GM23338 (cell line): ENCODE results near the gene PSPC1. TPM values are rescaled to one million over a fixed set of nuclear protein-coding genes. Genes with fewer than 3 reads are reported as not detected.

Source experiments
- ATAC-seq: fragments of 200-7000 bp; cut with Tn5 transposase; 3 replicates; pipeline ENCODE4 v1.9.1; 2020
- DNase-seq: peaks from one replicate; pipeline ENCODE4 v3.0.0-alpha.2; 2015; ENCODE audit warnings: low spot score
- H2AFZ ChIP-seq: fragments of 200-600 bp; sonication (generic); 2 replicates; pipeline ENCODE4 v1.8.0; 2016; ENCODE audit warnings: antibody characterized with exemption, mild to moderate bottlenecking, moderate library complexity
- H3F3A ChIP-seq: fragments of 200-600 bp; sonication (generic); replicated peaks from 2 replicates; pipeline ENCODE4 v1.8.0; 2017; ENCODE audit warnings: antibody characterized with exemption, mixed run types, low read depth
- H3K27ac ChIP-seq: fragments of 200-600 bp; sonication (generic); 2 replicates; pipeline ENCODE4 v1.6.1; 2016; ENCODE audit warnings: low read depth
- H3K27me3 ChIP-seq: fragments of 200-600 bp; sonication (generic); 2 replicates; pipeline ENCODE4 v1.8.0; 2016; ENCODE audit warnings: mild to moderate bottlenecking, mixed run types, moderate library complexity; ENCODE audit not compliant: insufficient read depth
- H3K36me3 ChIP-seq: fragments of 200-600 bp; sonication (generic); 2 replicates; pipeline ENCODE4 v1.8.0; 2016; ENCODE audit warnings: mild to moderate bottlenecking; ENCODE audit not compliant: insufficient read depth
- H3K4me1 ChIP-seq: fragments of 200-600 bp; sonication (generic); 2 replicates; pipeline ENCODE4 v1.8.0; 2016; ENCODE audit warnings: mild to moderate bottlenecking, moderate library complexity; ENCODE audit not compliant: insufficient read depth
- H3K4me2 ChIP-seq: fragments of 200-600 bp; sonication (generic); 2 replicates; pipeline ENCODE4 v1.7.1; 2017; ENCODE audit warnings: mixed run types
- H3K4me3 ChIP-seq: fragments of 200-600 bp; sonication (generic); 2 replicates; pipeline ENCODE4 v1.6.1; 2016; ENCODE audit warnings: mixed run types
- H3K79me2 ChIP-seq: fragments of 200-600 bp; sonication (generic); replicated peaks from 2 replicates; pipeline ENCODE4 v1.8.0; 2017; ENCODE audit warnings: mild to moderate bottlenecking; ENCODE audit not compliant: insufficient read depth
- H3K9me2 ChIP-seq: fragments of 200-600 bp; sonication (generic); 2 replicates; pipeline ENCODE4 v1.8.0; 2017; ENCODE audit not compliant: insufficient read depth
- H4K20me1 ChIP-seq: fragments of 200-600 bp; sonication (generic); replicated peaks from 2 replicates; pipeline ENCODE4 v1.8.0; 2017; ENCODE audit warnings: mild to moderate bottlenecking; ENCODE audit not compliant: insufficient read depth
- H3K27ac Mint-ChIP-seq: 2 replicates; pipeline ENCODE4 v1.8.0; 2020; ENCODE audit warnings: inconsistent platforms, mild to moderate bottlenecking, moderate library complexity, mixed read lengths
- H3K27me3 Mint-ChIP-seq: 3 replicates; pipeline ENCODE4 v1.8.0; 2022; ENCODE audit warnings: low read depth, mild to moderate bottlenecking, moderate library complexity, mixed read lengths, inconsistent platforms; ENCODE audit not compliant: insufficient read depth, poor library complexity
- H3K36me3 Mint-ChIP-seq: 3 replicates; pipeline ENCODE4 v1.8.0; 2021; ENCODE audit warnings: low read depth, mild to moderate bottlenecking, inconsistent platforms, moderate library complexity, mixed read lengths
- H3K4me1 Mint-ChIP-seq: 3 replicates; pipeline ENCODE4 v1.8.0; 2020; ENCODE audit warnings: mild to moderate bottlenecking, inconsistent platforms, mixed read lengths
- H3K4me3 Mint-ChIP-seq: 3 replicates; pipeline ENCODE4 v1.8.0; 2021; ENCODE audit warnings: moderate library complexity, mild to moderate bottlenecking, inconsistent platforms, mixed read lengths
- H3K9me3 Mint-ChIP-seq: 3 replicates; pipeline ENCODE4 v1.8.0; 2020; ENCODE audit warnings: moderate library complexity, mild to moderate bottlenecking, inconsistent platforms, mixed read lengths
- CREB1 ChIP-seq: fragments of 250-450 bp; sonication (Bioruptor Pico); IDR thresholded peaks from 2 replicates; pipeline ENCODE4 v1.5.0; 2020; ENCODE audit warnings: low read depth, mild to moderate bottlenecking, moderate library complexity
- EZH2 ChIP-seq: fragments of 200-600 bp; sonication (generic); IDR thresholded peaks from one replicate; pipeline ENCODE4 v1.8.0; 2017; ENCODE audit warnings: antibody characterized with exemption, mild to moderate bottlenecking, low read depth; ENCODE audit not compliant: unreplicated experiment
- JUNB ChIP-seq: IDR thresholded peaks from one replicate; pipeline ENCODE4 v1.6.1; 2016; ENCODE audit warnings: antibody characterized with exemption; ENCODE audit not compliant: unreplicated experiment
- POLR2AphosphoS5 ChIP-seq: IDR thresholded peaks from 2 replicates; pipeline ENCODE4 v1.6.1; 2016; ENCODE audit warnings: antibody characterized with exemption, low read depth
- STAT1 ChIP-seq: IDR thresholded peaks from one replicate; pipeline ENCODE4 v1.6.1; 2016; ENCODE audit warnings: antibody characterized with exemption; ENCODE audit not compliant: unreplicated experiment
- ZNF114 ChIP-seq: fragments of 250-450 bp; sonication (Bioruptor Pico); IDR thresholded peaks from 2 replicates; pipeline ENCODE4 v1.5.0; 2020; ENCODE audit warnings: mild to moderate bottlenecking, moderate library complexity
- polyA plus RNA-seq: library from polyadenylated mRNA; unstranded; fragments of >200 nt; fragmentation: Nextera tagmentation; extraction: Ambion mirVana; gene quantifications from 2 replicates; pipeline ENCODE4 v1.2.1, GENCODE V29; 2016
- total RNA-seq: library from RNA; depleted of rRNA; stranded (reverse); fragments of >200 nt; shearing (Covaris generic); gene quantifications from 2 replicates; pipeline ENCODE4 v1.2.3, GENCODE V29; 2014
- TF ChIP-seq, protein P1 (sequence below): IDR thresholded peaks from one replicate; pipeline ENCODE4 v1.6.1; 2018; ENCODE audit warnings: antibody characterized with exemption; ENCODE audit not compliant: unreplicated experiment
- TF ChIP-seq, protein P2 (sequence below): IDR thresholded peaks from 2 replicates; pipeline ENCODE4 v1.6.1; 2016; ENCODE audit warnings: antibody characterized with exemption
- TF ChIP-seq, protein P3 (sequence below): fragments of 250-450 bp; sonication (Bioruptor Pico); IDR thresholded peaks from 2 replicates; pipeline ENCODE4 v1.5.0; 2020; ENCODE audit warnings: mild to moderate bottlenecking, moderate library complexity

The PSPC1 gene
- total and polyA plus RNA-seq, 2 experiments from 2014 or later, result 38.2 to 80.2 TPM

DNA sequence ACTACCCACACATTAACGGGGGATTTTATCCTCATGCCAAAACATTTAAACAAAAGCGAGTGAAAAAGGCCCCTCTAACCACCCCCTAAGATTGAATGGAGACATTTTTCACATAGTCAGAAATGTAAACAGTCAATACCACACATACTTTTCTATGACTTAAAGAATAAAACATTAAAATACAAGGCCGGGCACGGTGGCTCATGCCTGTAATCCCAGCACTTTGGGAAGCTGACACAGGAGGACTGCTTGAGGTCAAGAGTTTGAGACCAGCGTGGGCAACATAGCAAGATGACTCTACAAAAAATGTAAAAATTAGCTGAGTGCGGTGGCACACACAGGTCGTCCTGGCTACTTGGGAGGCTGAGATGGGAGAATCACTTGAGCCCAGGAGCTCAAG is 102.0 kb downstream of the PSPC1 start:
- H3K9me2 ChIP-seq, result no peaks in the 10 kb centered on the region
- no peak overlapping the region for H3K4me3 ChIP-seq
- TF ChIP-seq JUNB, result no peak
- no peak for TF ChIP-seq STAT1
- TF ChIP-seq CREB1 (CRISPR knock-in tag), result no peak
- no peak for TF ChIP-seq EZH2
- TF ChIP-seq, protein P1, sequence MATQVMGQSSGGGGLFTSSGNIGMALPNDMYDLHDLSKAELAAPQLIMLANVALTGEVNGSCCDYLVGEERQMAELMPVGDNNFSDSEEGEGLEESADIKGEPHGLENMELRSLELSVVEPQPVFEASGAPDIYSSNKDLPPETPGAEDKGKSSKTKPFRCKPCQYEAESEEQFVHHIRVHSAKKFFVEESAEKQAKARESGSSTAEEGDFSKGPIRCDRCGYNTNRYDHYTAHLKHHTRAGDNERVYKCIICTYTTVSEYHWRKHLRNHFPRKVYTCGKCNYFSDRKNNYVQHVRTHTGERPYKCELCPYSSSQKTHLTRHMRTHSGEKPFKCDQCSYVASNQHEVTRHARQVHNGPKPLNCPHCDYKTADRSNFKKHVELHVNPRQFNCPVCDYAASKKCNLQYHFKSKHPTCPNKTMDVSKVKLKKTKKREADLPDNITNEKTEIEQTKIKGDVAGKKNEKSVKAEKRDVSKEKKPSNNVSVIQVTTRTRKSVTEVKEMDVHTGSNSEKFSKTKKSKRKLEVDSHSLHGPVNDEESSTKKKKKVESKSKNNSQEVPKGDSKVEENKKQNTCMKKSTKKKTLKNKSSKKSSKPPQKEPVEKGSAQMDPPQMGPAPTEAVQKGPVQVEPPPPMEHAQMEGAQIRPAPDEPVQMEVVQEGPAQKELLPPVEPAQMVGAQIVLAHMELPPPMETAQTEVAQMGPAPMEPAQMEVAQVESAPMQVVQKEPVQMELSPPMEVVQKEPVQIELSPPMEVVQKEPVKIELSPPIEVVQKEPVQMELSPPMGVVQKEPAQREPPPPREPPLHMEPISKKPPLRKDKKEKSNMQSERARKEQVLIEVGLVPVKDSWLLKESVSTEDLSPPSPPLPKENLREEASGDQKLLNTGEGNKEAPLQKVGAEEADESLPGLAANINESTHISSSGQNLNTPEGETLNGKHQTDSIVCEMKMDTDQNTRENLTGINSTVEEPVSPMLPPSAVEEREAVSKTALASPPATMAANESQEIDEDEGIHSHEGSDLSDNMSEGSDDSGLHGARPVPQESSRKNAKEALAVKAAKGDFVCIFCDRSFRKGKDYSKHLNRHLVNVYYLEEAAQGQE, result no peak
- TF ChIP-seq POLR2AphosphoS5, result no peak
- TF ChIP-seq, protein P2, sequence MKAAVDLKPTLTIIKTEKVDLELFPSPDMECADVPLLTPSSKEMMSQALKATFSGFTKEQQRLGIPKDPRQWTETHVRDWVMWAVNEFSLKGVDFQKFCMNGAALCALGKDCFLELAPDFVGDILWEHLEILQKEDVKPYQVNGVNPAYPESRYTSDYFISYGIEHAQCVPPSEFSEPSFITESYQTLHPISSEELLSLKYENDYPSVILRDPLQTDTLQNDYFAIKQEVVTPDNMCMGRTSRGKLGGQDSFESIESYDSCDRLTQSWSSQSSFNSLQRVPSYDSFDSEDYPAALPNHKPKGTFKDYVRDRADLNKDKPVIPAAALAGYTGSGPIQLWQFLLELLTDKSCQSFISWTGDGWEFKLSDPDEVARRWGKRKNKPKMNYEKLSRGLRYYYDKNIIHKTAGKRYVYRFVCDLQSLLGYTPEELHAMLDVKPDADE, result no peak
- ATAC-seq, result no peak
- H3K27me3 ChIP-seq, result no peaks in the 10 kb centered on the region
- Mint-ChIP-seq H3K9me3 (no peaks in the 10 kb centered on the region), H3K4me3 (no peak overlapping the region; the same call in 2 of the 3 replicates), H3K27me3 (no peaks in the 10 kb centered on the region), H3K27ac (peak overlapping the region; percentile 87), H3K4me1 (peaks cover 57% of the 10 kb centered on the region), H3K36me3 (peaks cover 5% of the 10 kb centered on the region)
- no peak overlapping the region for H3K4me2 ChIP-seq
- peak overlapping the region; percentile 56 for H3K27ac ChIP-seq
- no peak overlapping the region for H2AFZ ChIP-seq
- H4K20me1 ChIP-seq, result no peaks in the 10 kb centered on the region
- H3K4me1 ChIP-seq, result peaks cover 40% of the 10 kb centered on the region
- no peaks in the 10 kb centered on the region for H3F3A ChIP-seq
- peaks cover 7% of the 10 kb centered on the region for H3K79me2 ChIP-seq
- DNase-seq, result no peak
- no peaks in the 10 kb centered on the region; the same call in 1 of the 2 replicates for H3K36me3 ChIP-seq

DNA sequence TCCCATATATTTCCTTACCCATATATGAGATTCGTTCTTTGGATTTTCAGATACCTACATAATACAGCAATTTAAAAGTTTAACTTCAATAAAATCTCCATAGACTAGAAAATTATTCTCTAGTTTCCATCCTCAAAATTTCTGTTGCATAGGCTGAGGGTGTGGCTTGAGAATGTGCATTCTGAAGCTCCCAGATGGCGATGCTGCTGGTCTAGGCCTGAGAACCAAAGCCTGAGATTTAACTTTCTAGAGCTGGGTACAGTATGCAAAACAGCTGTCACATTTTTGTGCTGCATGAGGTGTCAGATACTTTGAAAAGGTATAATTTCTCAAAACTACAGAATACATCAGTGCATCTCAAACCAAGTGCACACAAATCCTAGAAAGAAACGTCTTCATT is 106.6 kb downstream of the PSPC1 start:
- Mint-ChIP-seq H3K4me1 (peaks cover 21% of the 10 kb centered on the region), H3K27ac (peak overlapping the region; percentile 45; the same call in 1 of the 2 replicates), H3K36me3 (peaks cover 27% of the 10 kb centered on the region), H3K4me3 (no peak overlapping the region), H3K27me3 (no peaks in the 10 kb centered on the region), H3K9me3 (no peaks in the 10 kb centered on the region)
- Histone ChIP-seq H3K4me2 (no peak overlapping the region), H3K27me3 (no peaks in the 10 kb centered on the region), H4K20me1 (peaks cover 8% of the 10 kb centered on the region; the same call in 1 of the 2 replicates), H3K79me2 (peaks cover 7% of the 10 kb centered on the region), H3K4me1 (peaks cover 6% of the 10 kb centered on the region; the same call in 1 of the 2 replicates), H3F3A (peaks cover 8% of the 10 kb centered on the region; the same call in 1 of the 2 replicates), H3K27ac (peak overlapping the region; percentile 46; the same call in 1 of the 2 replicates), H3K4me3 (no peak overlapping the region), H3K36me3 (peaks cover 33% of the 10 kb centered on the region), H2AFZ (no peak overlapping the region), H3K9me2 (no peaks in the 10 kb centered on the region)
- ATAC-seq (no peak), DNase-seq (no peak)
- no peak for TF ChIP-seq EZH2
- no peak for TF ChIP-seq JUNB
- TF ChIP-seq ZNF114, result no peak
- TF ChIP-seq, protein P2, result no peak
- no peak for TF ChIP-seq POLR2AphosphoS5
- TF ChIP-seq, protein P3, sequence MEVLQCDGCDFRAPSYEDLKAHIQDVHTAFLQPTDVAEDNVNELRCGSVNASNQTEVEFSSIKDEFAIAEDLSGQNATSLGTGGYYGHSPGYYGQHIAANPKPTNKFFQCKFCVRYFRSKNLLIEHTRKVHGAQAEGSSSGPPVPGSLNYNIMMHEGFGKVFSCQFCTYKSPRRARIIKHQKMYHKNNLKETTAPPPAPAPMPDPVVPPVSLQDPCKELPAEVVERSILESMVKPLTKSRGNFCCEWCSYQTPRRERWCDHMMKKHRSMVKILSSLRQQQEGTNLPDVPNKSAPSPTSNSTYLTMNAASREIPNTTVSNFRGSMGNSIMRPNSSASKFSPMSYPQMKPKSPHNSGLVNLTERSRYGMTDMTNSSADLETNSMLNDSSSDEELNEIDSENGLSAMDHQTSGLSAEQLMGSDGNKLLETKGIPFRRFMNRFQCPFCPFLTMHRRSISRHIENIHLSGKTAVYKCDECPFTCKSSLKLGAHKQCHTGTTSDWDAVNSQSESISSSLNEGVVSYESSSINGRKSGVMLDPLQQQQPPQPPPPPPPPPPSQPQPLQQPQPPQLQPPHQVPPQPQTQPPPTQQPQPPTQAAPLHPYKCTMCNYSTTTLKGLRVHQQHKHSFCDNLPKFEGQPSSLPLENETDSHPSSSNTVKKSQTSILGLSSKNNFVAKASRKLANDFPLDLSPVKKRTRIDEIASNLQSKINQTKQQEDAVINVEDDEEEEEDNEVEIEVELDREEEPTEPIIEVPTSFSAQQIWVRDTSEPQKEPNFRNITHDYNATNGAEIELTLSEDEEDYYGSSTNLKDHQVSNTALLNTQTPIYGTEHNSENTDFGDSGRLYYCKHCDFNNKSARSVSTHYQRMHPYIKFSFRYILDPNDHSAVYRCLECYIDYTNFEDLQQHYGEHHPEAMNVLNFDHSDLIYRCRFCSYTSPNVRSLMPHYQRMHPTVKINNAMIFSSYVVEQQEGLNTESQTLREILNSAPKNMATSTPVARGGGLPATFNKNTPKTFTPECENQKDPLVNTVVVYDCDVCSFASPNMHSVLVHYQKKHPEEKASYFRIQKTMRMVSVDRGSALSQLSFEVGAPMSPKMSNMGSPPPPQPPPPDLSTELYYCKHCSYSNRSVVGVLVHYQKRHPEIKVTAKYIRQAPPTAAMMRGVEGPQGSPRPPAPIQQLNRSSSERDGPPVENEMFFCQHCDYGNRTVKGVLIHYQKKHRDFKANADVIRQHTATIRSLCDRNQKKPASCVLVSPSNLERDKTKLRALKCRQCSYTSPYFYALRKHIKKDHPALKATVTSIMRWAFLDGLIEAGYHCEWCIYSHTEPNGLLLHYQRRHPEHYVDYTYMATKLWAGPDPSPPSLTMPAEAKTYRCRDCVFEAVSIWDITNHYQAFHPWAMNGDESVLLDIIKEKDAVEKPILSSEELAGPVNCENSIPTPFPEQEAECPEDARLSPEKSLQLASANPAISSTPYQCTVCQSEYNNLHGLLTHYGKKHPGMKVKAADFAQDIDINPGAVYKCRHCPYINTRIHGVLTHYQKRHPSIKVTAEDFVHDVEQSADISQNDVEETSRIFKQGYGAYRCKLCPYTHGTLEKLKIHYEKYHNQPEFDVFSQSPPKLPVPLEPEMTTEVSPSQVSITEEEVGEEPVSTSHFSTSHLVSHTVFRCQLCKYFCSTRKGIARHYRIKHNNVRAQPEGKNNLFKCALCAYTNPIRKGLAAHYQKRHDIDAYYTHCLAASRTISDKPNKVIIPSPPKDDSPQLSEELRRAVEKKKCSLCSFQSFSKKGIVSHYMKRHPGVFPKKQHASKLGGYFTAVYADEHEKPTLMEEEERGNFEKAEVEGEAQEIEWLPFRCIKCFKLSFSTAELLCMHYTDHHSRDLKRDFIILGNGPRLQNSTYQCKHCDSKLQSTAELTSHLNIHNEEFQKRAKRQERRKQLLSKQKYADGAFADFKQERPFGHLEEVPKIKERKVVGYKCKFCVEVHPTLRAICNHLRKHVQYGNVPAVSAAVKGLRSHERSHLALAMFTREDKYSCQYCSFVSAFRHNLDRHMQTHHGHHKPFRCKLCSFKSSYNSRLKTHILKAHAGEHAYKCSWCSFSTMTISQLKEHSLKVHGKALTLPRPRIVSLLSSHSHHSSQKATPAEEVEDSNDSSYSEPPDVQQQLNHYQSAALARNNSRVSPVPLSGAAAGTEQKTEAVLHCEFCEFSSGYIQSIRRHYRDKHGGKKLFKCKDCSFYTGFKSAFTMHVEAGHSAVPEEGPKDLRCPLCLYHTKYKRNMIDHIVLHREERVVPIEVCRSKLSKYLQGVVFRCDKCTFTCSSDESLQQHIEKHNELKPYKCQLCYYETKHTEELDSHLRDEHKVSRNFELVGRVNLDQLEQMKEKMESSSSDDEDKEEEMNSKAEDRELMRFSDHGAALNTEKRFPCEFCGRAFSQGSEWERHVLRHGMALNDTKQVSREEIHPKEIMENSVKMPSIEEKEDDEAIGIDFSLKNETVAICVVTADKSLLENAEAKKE, result no peak
- TF ChIP-seq CREB1 (CRISPR knock-in tag), result no peak
